Measurements from ENCODE around the gene CDKAL1. TPM values are rescaled to one million over a fixed set of nuclear protein-coding genes. Genes with fewer than 3 reads are reported as not detected.
A peak's percentile ranks its signal among the peaks of the same experiment; 100 is the strongest.

CDKAL1 gene
- total and polyA plus RNA-seq, 10 of the 15 experiments (the other 5 are each of a cell fraction or from before 2014, with no cell fraction given), result 10.7 to 26.9 (median 17.3) TPM

DNA sequence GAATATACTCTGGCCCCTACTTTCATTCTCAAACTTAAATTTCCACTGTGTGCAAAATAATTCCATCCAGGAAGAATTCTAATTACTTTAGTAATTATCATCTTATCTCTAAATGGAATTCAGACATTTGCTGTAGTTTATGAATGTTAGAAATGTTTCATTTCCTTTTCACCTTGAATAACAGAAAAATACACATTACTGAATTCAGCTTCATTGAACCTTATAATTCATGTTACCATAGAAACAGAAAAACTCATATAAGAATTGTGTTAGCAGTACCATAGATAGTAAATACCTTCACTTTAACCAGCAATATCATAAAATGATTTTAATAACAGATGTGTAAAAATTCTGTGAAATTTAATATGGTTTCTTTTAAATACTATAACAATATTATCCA, 514.9 kb downstream of the CDKAL1 start:
- POLR2A ChIA-PET, result no interaction called here
- Histone ChIP-seq H3K36me3 (ENCODE audit: control insufficient read depth in 2 of 2, insufficient read depth in 2 of 2, low read length in 1 of 2) (no peaks in the 10 kb centered on the region), H4K20me1 (ENCODE audit: control insufficient read depth, insufficient read depth) (no peaks in the 10 kb centered on the region), H3K79me2 (ENCODE audit: control insufficient read depth, insufficient read depth, low read length) (no peaks in the 10 kb centered on the region), H3K9ac (ENCODE audit: control insufficient read depth, insufficient read depth, low read length) (no peak overlapping the region), H3K27ac (ENCODE audit: control insufficient read depth, insufficient read depth) (no peak overlapping the region), H2AFZ (ENCODE audit: control insufficient read depth, low read depth, low read length) (no peak overlapping the region), H3K4me1 (ENCODE audit: control insufficient read depth, insufficient read depth, low read length) (no peaks in the 10 kb centered on the region), H3K27me3 (replicated peaks in 1 of 2; ENCODE audit: control insufficient read depth in 2 of 2, insufficient read depth in 2 of 2, low read length in 1 of 2) (no peaks in the 10 kb centered on the region), H3K9me3 (replicated peaks; ENCODE audit: control insufficient read depth, insufficient read depth, low read length) (no peaks in the 10 kb centered on the region), H3K4me3 (no peak overlapping the region), H3K4me2 (ENCODE audit: control insufficient read depth, insufficient read depth) (no peak overlapping the region)
- FAIRE-seq, result no peak
- ATAC-seq, result no peak
- BruUV-seq (replicated peaks), result no TSS peak
- SMC1A ChIA-PET (ENCODE audit: uncharacterized antibody, unreplicated experiment), result interaction anchor here (0.6 to 1.2 kb wide), 2 partner anchors 11 to 201 kb away, joined by 5 to 7 read pairs; no protein-coding TSS in a partner anchor
- 0 out of 2 replicates have a peak, but pooled peaks have one; percentile 28 for TF ChIP-seq BMI1 (IDR thresholded peaks at IDR 0.05; ENCODE audit: borderline replicate concordance)
- TF ChIP-seq SREBF1 (IDR thresholded peaks at IDR 0.05; ENCODE audit: low read length), result no peak
- CTCF ChIA-PET, result no interaction called here
- RAD21 ChIA-PET (ENCODE audit: unreplicated experiment), result interaction anchor here (0.7 kb wide), 1 partner anchor 12 kb away, joined by 3 read pairs; no protein-coding TSS in a partner anchor
- DNase-seq (ENCODE audit: low read depth, low spot score), result no peak
- intact Hi-C loops (cut with micrococcal nuclease; ENCODE audit: unreplicated experiment), result loop anchor here (1.0 kb wide), 1 partner anchor 38 kb away; no protein-coding TSS in a partner anchor
- in situ Hi-C loops (cut with MboI), result no loop called here

DNA sequence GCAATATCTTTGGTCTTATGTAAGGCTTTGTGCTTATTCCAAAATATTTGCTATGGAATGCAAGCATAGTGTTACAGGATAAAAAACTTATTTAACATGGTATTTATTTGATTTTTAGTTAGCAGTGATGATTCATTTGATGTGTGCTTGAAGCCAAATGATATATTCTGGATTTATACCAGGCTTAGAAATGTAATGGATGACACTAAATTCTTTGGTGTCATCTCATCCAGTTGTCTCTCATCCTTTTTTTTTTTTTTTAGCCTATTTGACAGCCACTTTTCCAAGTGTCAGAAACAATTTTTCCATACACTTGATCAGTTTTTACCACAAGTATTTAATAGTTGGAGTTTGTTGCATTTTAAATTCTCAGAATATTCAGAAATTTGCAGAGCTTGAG, 515.3 kb downstream of the CDKAL1 start:
- DNase-seq (ENCODE audit: low read depth, low spot score) (no peak), FAIRE-seq (no peak), ATAC-seq (no peak)
- BruUV-seq (replicated peaks), result no TSS peak
- H3K4me1 ChIP-seq (ENCODE audit: control insufficient read depth, insufficient read depth, low read length), result no peaks in the 10 kb centered on the region
- TF ChIP-seq HCFC1 (IDR thresholded peaks at IDR 0.05; ENCODE audit: low read length) (no peak), STAT3 (IDR thresholded peaks at IDR 0.05; ENCODE audit: low read depth, low read length) (no peak), GATAD2B (conservative IDR thresholded peaks at IDR 0.05; ENCODE audit: low read depth) (no peak), CBFB (IDR thresholded peaks at IDR 0.05; ENCODE audit: low read depth) (no peak), HDGF (IDR thresholded peaks at IDR 0.05) (no peak), MTA3 (IDR thresholded peaks at IDR 0.05; ENCODE audit: borderline replicate concordance, low read length) (no peak), NFXL1 (IDR thresholded peaks at IDR 0.05; ENCODE audit: borderline replicate concordance) (no peak), ZNF207 (IDR thresholded peaks at IDR 0.05; ENCODE audit: borderline replicate concordance) (no peak), RUNX3 (IDR thresholded peaks at IDR 0.05; ENCODE audit: low read length) (no peak)
- TF ChIP-seq, protein P1, sequence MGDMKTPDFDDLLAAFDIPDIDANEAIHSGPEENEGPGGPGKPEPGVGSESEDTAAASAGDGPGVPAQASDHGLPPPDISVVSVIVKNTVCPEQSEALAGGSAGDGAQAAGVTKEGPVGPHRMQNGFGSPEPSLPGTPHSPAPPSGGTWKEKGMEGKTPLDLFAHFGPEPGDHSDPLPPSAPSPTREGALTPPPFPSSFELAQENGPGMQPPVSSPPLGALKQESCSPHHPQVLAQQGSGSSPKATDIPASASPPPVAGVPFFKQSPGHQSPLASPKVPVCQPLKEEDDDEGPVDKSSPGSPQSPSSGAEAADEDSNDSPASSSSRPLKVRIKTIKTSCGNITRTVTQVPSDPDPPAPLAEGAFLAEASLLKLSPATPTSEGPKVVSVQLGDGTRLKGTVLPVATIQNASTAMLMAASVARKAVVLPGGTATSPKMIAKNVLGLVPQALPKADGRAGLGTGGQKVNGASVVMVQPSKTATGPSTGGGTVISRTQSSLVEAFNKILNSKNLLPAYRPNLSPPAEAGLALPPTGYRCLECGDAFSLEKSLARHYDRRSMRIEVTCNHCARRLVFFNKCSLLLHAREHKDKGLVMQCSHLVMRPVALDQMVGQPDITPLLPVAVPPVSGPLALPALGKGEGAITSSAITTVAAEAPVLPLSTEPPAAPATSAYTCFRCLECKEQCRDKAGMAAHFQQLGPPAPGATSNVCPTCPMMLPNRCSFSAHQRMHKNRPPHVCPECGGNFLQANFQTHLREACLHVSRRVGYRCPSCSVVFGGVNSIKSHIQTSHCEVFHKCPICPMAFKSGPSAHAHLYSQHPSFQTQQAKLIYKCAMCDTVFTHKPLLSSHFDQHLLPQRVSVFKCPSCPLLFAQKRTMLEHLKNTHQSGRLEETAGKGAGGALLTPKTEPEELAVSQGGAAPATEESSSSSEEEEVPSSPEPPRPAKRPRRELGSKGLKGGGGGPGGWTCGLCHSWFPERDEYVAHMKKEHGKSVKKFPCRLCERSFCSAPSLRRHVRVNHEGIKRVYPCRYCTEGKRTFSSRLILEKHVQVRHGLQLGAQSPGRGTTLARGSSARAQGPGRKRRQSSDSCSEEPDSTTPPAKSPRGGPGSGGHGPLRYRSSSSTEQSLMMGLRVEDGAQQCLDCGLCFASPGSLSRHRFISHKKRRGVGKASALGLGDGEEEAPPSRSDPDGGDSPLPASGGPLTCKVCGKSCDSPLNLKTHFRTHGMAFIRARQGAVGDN (IDR thresholded peaks at IDR 0.05), result no peak
- TF ChIP-seq, protein P2, sequence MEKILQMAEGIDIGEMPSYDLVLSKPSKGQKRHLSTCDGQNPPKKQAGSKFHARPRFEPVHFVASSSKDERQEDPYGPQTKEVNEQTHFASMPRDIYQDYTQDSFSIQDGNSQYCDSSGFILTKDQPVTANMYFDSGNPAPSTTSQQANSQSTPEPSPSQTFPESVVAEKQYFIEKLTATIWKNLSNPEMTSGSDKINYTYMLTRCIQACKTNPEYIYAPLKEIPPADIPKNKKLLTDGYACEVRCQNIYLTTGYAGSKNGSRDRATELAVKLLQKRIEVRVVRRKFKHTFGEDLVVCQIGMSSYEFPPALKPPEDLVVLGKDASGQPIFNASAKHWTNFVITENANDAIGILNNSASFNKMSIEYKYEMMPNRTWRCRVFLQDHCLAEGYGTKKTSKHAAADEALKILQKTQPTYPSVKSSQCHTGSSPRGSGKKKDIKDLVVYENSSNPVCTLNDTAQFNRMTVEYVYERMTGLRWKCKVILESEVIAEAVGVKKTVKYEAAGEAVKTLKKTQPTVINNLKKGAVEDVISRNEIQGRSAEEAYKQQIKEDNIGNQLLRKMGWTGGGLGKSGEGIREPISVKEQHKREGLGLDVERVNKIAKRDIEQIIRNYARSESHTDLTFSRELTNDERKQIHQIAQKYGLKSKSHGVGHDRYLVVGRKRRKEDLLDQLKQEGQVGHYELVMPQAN (conservative IDR thresholded peaks at IDR 0.05), result no peak
- H3K36me3 ChIP-seq (ENCODE audit: control insufficient read depth in 2 of 2, insufficient read depth in 2 of 2, low read length in 1 of 2), result no peaks in the 10 kb centered on the region
- H3K4me2 ChIP-seq (ENCODE audit: control insufficient read depth, insufficient read depth), result no peak overlapping the region
- in situ Hi-C loops (cut with MboI), result no loop called here
- H3K27ac ChIP-seq (ENCODE audit: control insufficient read depth, insufficient read depth), result no peak overlapping the region
- H3K9ac ChIP-seq (ENCODE audit: control insufficient read depth, insufficient read depth, low read length), result no peak overlapping the region
- no peaks in the 10 kb centered on the region for H4K20me1 ChIP-seq (ENCODE audit: control insufficient read depth, insufficient read depth)
- H3K27me3 ChIP-seq (replicated peaks in 1 of 2; ENCODE audit: control insufficient read depth in 2 of 2, insufficient read depth in 2 of 2, low read length in 1 of 2), result no peaks in the 10 kb centered on the region
- no peaks in the 10 kb centered on the region for H3K79me2 ChIP-seq (ENCODE audit: control insufficient read depth, insufficient read depth, low read length)
- H3K4me3 ChIP-seq, result no peak overlapping the region
- RAD21 ChIA-PET (ENCODE audit: unreplicated experiment), result interaction anchor here (0.7 to 1.5 kb wide), 2 partner anchors 12 to 27 kb away, joined by 3 to 4 read pairs; no protein-coding TSS in a partner anchor
- intact Hi-C loops (cut with micrococcal nuclease; ENCODE audit: unreplicated experiment), result loop anchor here (1.0 kb wide), 1 partner anchor 38 kb away; no protein-coding TSS in a partner anchor
- POLR2A ChIA-PET, result no interaction called here
- H2AFZ ChIP-seq (ENCODE audit: control insufficient read depth, low read depth, low read length), result no peak overlapping the region
- SMC1A ChIA-PET (ENCODE audit: uncharacterized antibody, unreplicated experiment), result interaction anchor here (2.1 kb wide), 1 partner anchor 10 kb away, joined by 5 read pairs; no protein-coding TSS in a partner anchor
- no peaks in the 10 kb centered on the region for H3K9me3 ChIP-seq (replicated peaks; ENCODE audit: control insufficient read depth, insufficient read depth, low read length)
- CTCF ChIA-PET, result no interaction called here
